Measurements from ENCODE around the gene RESP18. TPM values are rescaled to one million over a fixed set of nuclear protein-coding genes. Genes with fewer than 3 reads are reported as not detected.

RESP18 gene
- total RNA-seq (not detected), polyA plus RNA-seq (not detected)
- long read RNA-seq, donor 1, result 0 reads
- long read RNA-seq, donor 2, result 0 reads
- long read RNA-seq, donor 3, result 0 reads
- long read RNA-seq, donor 4, result 0 reads
- long read RNA-seq, donor 5, result 0 reads
- long read RNA-seq, donor 6, result 0 reads
- long read RNA-seq, donor 7, result 0 reads
- long read RNA-seq, donor 8, result 0 reads
- long read RNA-seq, donor 9, result 0 reads
- long read RNA-seq, donor 10, result 0 reads

GRCh38 chr2:219332542-219332941 is at the start of gene RESP18:
Gene RESP18, minus strand, starts transcription at chr2:219332744.
- H3K9me3 ChIP-seq, result peaks cover 0 to 34% (median 16%) of the 10 kb centered on the region in 4 donors
- no peak for DNase-seq
- H3K27ac ChIP-seq, result no peak within 1 kb of the TSS
- no peaks in the 10 kb centered on the region for H3K36me3 ChIP-seq
- WGBS, 5 donors, result 9 to 12% (median 10%) methylated on average over 18 to 24 of the region's 24 CpGs
- intact Hi-C loops (cut with DNase I; ENCODE audit: low total_unique reads), result no loop called here
- TF ChIP-seq EP300 (IDR thresholded peaks at IDR 0.05) (no peak), POLR2AphosphoS5 (IDR thresholded peaks at IDR 0.05) (no peak), POLR2A (IDR thresholded peaks at IDR 0.05) (no peak), CTCF (IDR thresholded peaks at IDR 0.05) (no peak)
- peaks cover 0 to 7% (median 0%) of the 10 kb centered on the region in 4 donors for H3K4me1 ChIP-seq
- H3K27me3 ChIP-seq, result peaks cover 15 to 84% (median 28%) of the 10 kb centered on the region in 3 donors
- no peak within 1 kb of the TSS for H3K4me3 ChIP-seq

DNA sequence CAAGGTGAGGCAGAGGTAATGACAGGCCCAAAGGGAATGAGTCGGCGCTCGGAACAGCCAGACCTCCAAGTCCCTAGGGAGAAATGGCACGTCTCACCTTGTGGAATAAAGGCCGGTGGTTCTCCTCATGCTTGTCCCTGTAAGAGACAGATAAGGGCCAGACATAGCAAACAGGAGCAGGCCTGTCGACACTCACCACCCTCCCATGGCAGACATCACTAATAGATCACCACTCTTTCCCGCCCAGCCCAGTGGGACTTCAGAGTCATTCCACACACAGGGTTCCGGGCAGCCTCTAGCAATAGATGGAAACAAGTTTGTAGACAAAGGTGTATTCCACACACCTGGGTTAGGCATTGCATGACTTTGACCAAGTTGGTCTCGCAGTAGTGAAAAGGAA is 48.9 kb upstream of the RESP18 start:
- Histone ChIP-seq H3K27me3 (no peaks in the 10 kb centered on the region), H3K36me3 (peaks cover 53 to 98% (median 97%) of the 10 kb centered on the region in 4 donors), H3K4me1 (peaks cover 2 to 18% (median 14%) of the 10 kb centered on the region in 4 donors), H3K27ac (no peak overlapping the region), H3K4me3 (no peak overlapping the region), H3K9me3 (no peaks in the 10 kb centered on the region)
- WGBS, 5 donors, result 55 to 86% (median 81%) methylated on average over 6 to 9 of the region's 9 CpGs
- TF ChIP-seq CTCF (IDR thresholded peaks at IDR 0.05) (no peak), POLR2A (IDR thresholded peaks at IDR 0.05) (no peak), POLR2AphosphoS5 (IDR thresholded peaks at IDR 0.05) (no peak), EP300 (IDR thresholded peaks at IDR 0.05) (no peak)
- intact Hi-C loops (cut with DNase I; ENCODE audit: low total_unique reads), result no loop called here
- DNase-seq, result no peak

DNA sequence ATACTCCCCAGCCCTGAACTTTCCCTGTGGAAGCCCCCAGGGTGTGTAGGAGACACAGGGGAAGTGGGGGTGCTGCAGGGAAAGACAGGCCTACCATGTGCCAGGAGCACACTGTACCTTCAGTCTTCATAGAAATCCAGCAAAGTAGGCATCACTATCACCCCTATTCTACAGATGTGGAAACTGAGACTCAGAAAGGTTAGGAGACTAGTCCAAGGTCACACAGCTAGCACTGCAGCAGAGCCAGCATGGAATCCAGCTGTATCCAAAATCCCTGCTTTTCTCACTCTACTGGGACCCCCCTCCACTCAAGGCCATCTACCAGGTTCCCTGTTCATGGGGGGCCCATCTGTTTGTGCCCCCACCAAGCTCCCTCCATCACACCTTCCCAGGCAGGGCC is 48.4 kb upstream of the RESP18 start:
- no peak for TF ChIP-seq CTCF (IDR thresholded peaks at IDR 0.05)
- TF ChIP-seq POLR2AphosphoS5 (IDR thresholded peaks at IDR 0.05), result no peak
- intact Hi-C loops (cut with DNase I; ENCODE audit: low total_unique reads), result no loop called here
- Histone ChIP-seq H3K27ac (no peak overlapping the region), H3K4me3 (no peak overlapping the region), H3K27me3 (no peaks in the 10 kb centered on the region), H3K4me1 (peaks cover 0 to 12% (median 9%) of the 10 kb centered on the region in 4 donors), H3K9me3 (no peaks in the 10 kb centered on the region), H3K36me3 (peaks cover 48 to 98% (median 95%) of the 10 kb centered on the region in 4 donors)
- DNase-seq, result no peak

DNA sequence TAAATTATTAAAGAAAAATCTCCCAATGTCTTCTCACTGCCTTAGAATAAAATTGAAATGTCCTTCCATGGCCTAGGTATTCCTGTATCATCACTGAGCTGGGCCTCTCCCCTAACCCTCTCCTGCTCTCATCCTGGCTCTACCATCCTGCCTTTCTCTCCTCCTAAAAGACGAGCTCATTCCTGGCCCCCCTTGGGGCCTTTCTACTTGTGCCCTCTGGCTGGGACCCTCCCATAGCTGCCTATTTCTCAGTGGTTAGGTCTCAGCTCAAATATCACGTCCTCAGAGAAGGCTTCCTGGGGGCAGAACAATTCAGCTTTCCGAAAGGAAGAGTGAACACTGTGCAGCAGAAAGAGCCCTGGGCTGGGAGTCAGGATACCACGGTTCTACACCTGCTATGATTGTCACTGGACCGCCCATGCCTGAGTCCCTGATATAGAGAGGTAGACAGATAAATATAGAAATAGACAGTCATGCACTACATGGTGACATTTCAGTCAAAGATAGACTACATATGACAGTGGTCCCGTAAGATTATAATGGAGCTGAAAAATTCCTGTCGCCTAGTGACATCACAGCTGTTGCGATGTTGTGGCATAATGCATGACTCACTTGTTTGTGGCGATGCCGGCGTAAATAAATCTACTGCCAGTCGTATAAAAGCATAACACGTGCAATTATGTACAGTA is 45.8 kb upstream of the RESP18 start:
- H3K36me3 ChIP-seq, result peaks cover 40 to 96% (median 91%) of the 10 kb centered on the region in 4 donors
- intact Hi-C loops (cut with DNase I; ENCODE audit: low total_unique reads), result no loop called here
- H3K4me1 ChIP-seq, result no peaks in the 10 kb centered on the region

More for the DNA sequence above, 45.8 kb upstream of the RESP18 start:
- 91 to 96% (median 94%) methylated on average over 13 of the region's 13 CpGs for WGBS, 5 donors
- H3K4me3 ChIP-seq, result no peak overlapping the region
- DNase-seq, result no peak
- H3K27ac ChIP-seq, result no peak overlapping the region
- H3K9me3 ChIP-seq, result no peaks in the 10 kb centered on the region
- H3K27me3 ChIP-seq, result no peaks in the 10 kb centered on the region
- TF ChIP-seq POLR2AphosphoS5 (IDR thresholded peaks at IDR 0.05), result no peak
- TF ChIP-seq POLR2A (IDR thresholded peaks at IDR 0.05), result no peak
- TF ChIP-seq EP300 (IDR thresholded peaks at IDR 0.05), result no peak
- no peak for TF ChIP-seq CTCF (IDR thresholded peaks at IDR 0.05)
